SK-N-SH (cell line): ENCODE data around the gene C1orf35. TPM values are rescaled to one million over a fixed set of nuclear protein-coding genes. Genes with fewer than 3 reads are reported as not detected.

ENCODE experiments used
- CTCF ChIA-PET: fragments of 300-600, 350-600 bp; formaldehyde crosslinking; extraction: SDS; loops from one replicate; lab custom pipeline; 2021; lab: Yijun Ruan, JAX
- POLR2A ChIA-PET: fragments of 350-600 bp; sonication (Branson Sonifier 250); formaldehyde crosslinking; extraction: SDS; loops from one replicate; lab custom pipeline; 2020; ENCODE audit warnings: antibody characterized with exemption, inconsistent platforms; lab: Yijun Ruan, JAX
- DNase-seq: peaks from one replicate; pipeline ENCODE4 v3.0.0; 2012
- H2AFZ ChIP-seq: fragments of 200-600 bp; sonication (generic); 2 replicates; pipeline ENCODE4 v1.8.1; 2016; ENCODE audit warnings: antibody characterized with exemption, mild to moderate bottlenecking, low read depth
- H3F3A ChIP-seq: fragments of 200-600 bp; sonication (generic); replicated peaks from 2 replicates; pipeline ENCODE3; 2016; ENCODE audit warnings: antibody characterized with exemption, mild to moderate bottlenecking; ENCODE audit not compliant: insufficient read depth
- H3K27ac ChIP-seq, 2 experiments: fragments of 200-500 bp in 1 of 2; fragments of 200-600 bp in 1 of 2; sonication (Bioruptor generic) in 1 of 2; sonication (generic), shearing (Covaris generic) in 1 of 2; 2 replicates each; pipeline versions ENCODE4 v1.5.1 to v1.6.1; 2014 to 2016; ENCODE audit warnings: low read depth in 2 of 2, inconsistent platforms in 1 of 2, low read length in 1 of 2, mild to moderate bottlenecking in 1 of 2, mixed read lengths in 1 of 2
- H3K27me3 ChIP-seq: fragments of 200-600 bp; sonication (generic), shearing (Covaris generic); 2 replicates; pipeline ENCODE4 v1.6.1; 2016; ENCODE audit warnings: mixed run types; ENCODE audit not compliant: insufficient read depth
- H3K36me3 ChIP-seq, 2 experiments: fragments of 200-500 bp in 1 of 2; fragments of 200-600 bp in 1 of 2; sonication (Bioruptor generic) in 1 of 2; sonication (generic) in 1 of 2; replicated peaks in 1 of 2; 2 replicates each; pipeline versions ENCODE3 to v1.5.1; 2014 to 2016; ENCODE audit warnings: low read length in 1 of 2, mild to moderate bottlenecking in 1 of 2; ENCODE audit not compliant: insufficient read depth in 2 of 2, control insufficient read depth in 1 of 2
- H3K4me1 ChIP-seq, 2 experiments: fragments of 200-500 bp in 1 of 2; fragments of 200-600 bp in 1 of 2; sonication (Bioruptor generic) in 1 of 2; sonication (generic), shearing (Covaris generic) in 1 of 2; 2 replicates each; pipeline versions ENCODE4 v1.5.1 to v1.6.1; 2014 to 2016; ENCODE audit warnings: low read depth in 1 of 2, low read length in 1 of 2, mixed run types in 1 of 2; ENCODE audit not compliant: insufficient read depth in 2 of 2, control insufficient read depth in 1 of 2
- H3K4me2 ChIP-seq: fragments of 200-600 bp; sonication (generic), shearing (Covaris generic); 2 replicates; pipeline ENCODE4 v1.6.1; 2017; ENCODE audit warnings: mixed run types
- H3K4me3 ChIP-seq, 2 experiments: fragments of 200-500 bp in 1 of 2; fragments of 200-600 bp in 1 of 2; sonication (Bioruptor generic) in 1 of 2; sonication (generic), shearing (Covaris generic) in 1 of 2; 2 replicates each; pipeline versions ENCODE4 v1.5.1 to v1.8.1; 2014 to 2016; ENCODE audit warnings: low read depth in 2 of 2, inconsistent platforms in 1 of 2, low read length in 1 of 2, mild to moderate bottlenecking in 1 of 2, mixed read lengths in 1 of 2, moderate library complexity in 1 of 2
- H3K79me2 ChIP-seq: fragments of 200-600 bp; sonication (generic); 2 replicates; pipeline ENCODE4 v1.8.1; 2017; ENCODE audit warnings: mild to moderate bottlenecking; ENCODE audit not compliant: insufficient read depth
- H3K9ac ChIP-seq: fragments of 200-600 bp; sonication (generic); 2 replicates; pipeline ENCODE4 v1.6.1; 2017; ENCODE audit warnings: mixed run types
- H3K9me2 ChIP-seq: fragments of 200-600 bp; sonication (generic); 2 replicates; pipeline ENCODE4 v1.6.1; 2017; ENCODE audit warnings: mixed run types
- H3K9me3 ChIP-seq: fragments of 200-600 bp; sonication (generic); 2 replicates; pipeline ENCODE4 v1.6.1; 2017; ENCODE audit warnings: mixed run types, mild to moderate bottlenecking, moderate library complexity
- H4K20me1 ChIP-seq: fragments of 200-600 bp; sonication (generic); 2 replicates; pipeline ENCODE4 v1.6.1; 2017; ENCODE audit warnings: mild to moderate bottlenecking, mixed run types; ENCODE audit not compliant: insufficient read depth
- CTCF ChIP-seq: fragments of 200-600 bp; sonication (generic); IDR thresholded peaks from 2 replicates; pipeline ENCODE4 v1.6.1; 2017; ENCODE audit warnings: antibody characterized with exemption, mild to moderate bottlenecking, moderate library complexity
- EP300 ChIP-seq, 2 experiments: IDR thresholded peaks; 2 replicates each; pipeline versions ENCODE4 v1.4.0 to v1.6.1; 2012; ENCODE audit warnings: borderline replicate concordance in 1 of 2, low read depth in 1 of 2, low read length in 1 of 2
- EZH2phosphoT487 ChIP-seq: fragments of 200-600 bp; sonication (generic); IDR thresholded peaks from 2 replicates; pipeline ENCODE4 v1.6.1; 2017; ENCODE audit warnings: low read depth, mixed run types, mild to moderate bottlenecking, antibody characterized with exemption, moderate library complexity, borderline replicate concordance
- FOXJ3 ChIP-seq: sonication (generic); formaldehyde crosslinking; IDR thresholded peaks from 2 replicates; pipeline ENCODE4 v1.5.1; 2020; ENCODE audit warnings: mild to moderate bottlenecking, missing genetic modification reagents
- RXRA ChIP-seq: IDR thresholded peaks from 2 replicates; pipeline ENCODE4 v1.4.0; 2012; ENCODE audit warnings: low read depth, mild to moderate bottlenecking, borderline replicate concordance
- USF2 ChIP-seq: fragments of 150-350 bp; IDR thresholded peaks from 2 replicates; pipeline ENCODE4 v1.6.1; 2017; ENCODE audit warnings: antibody characterized with exemption, low read length, low read depth, borderline replicate concordance
- ZBTB33 ChIP-seq: IDR thresholded peaks from 2 replicates; pipeline ENCODE4 v1.4.0; 2012; ENCODE audit warnings: low read depth, borderline replicate concordance
- WGBS: methylation state at CpG from one replicate; pipeline ENCODE4 v1.1.6; 2017; ENCODE audit warnings: low lambda C conversion rate; 5-methylcytosine and 5-hydroxymethylcytosine counted together
- polyA plus RNA-seq, 3 experiments: library from polyadenylated mRNA; depleted of rRNA; stranded (reverse); fragments of >200 nt; gene quantifications; 2 replicates each; pipeline ENCODE4 v1.2.3, GENCODE V29; 2012
- small RNA-seq, 7 experiments: library from RNA; depleted of rRNA; stranded (forward); fragments of <200 nt; gene quantifications; one replicate each; pipeline ENCODE3, GENCODE V24; 2012

The C1orf35 gene
- polyA plus RNA-seq, 1 of the 3 experiments (the other 2 are of a cell fraction) = 42.9 TPM

GRCh38 chr1:228058172-228058948 lies 44.8 kb downstream of the C1orf35 start:
- Histone ChIP-seq H3K27me3 (peaks cover 29% of the 10 kb centered on the region; the same call in 1 of the 2 replicates), H2AFZ (no peak overlapping the region), H3K4me1 (peaks cover 0 to 3% of the 10 kb centered on the region in 2 experiments; a peak in 2 of 4 replicates), H3K4me2 (no peak overlapping the region), H3K9ac (no peak overlapping the region), H3K79me2 (no peaks in the 10 kb centered on the region), H3F3A (peaks cover 3% of the 10 kb centered on the region), H3K27ac (no peak overlapping the region), H3K36me3 (no peaks in the 10 kb centered on the region), H3K4me3 (no peak overlapping the region), H3K9me3 (no peaks in the 10 kb centered on the region), H4K20me1 (no peaks in the 10 kb centered on the region), H3K9me2 (no peaks in the 10 kb centered on the region)
- 24% methylated on average over 17 of the region's 18 CpGs for WGBS
- ChIA-PET CTCF (interaction anchor here (1.9 to 2.4 kb wide), 2 partner anchors 14 to 54 kb away, joined by 5 to 6 read pairs; no protein-coding TSS in a partner anchor), POLR2A (no interaction called here)
- TF ChIP-seq EZH2phosphoT487 = no peak
- TF ChIP-seq ZBTB33 = no peak
- no peak for TF ChIP-seq CTCF
- no peak for TF ChIP-seq USF2
- no peak for TF ChIP-seq EP300 (IDR thresholded peaks at IDR 0.05; ENCODE audit: borderline replicate concordance in 1 of 2, low read depth in 1 of 2, low read length in 1 of 2)
- TF ChIP-seq FOXJ3 (CRISPR knock-in tag) = no peak
- no peak for TF ChIP-seq RXRA
- DNase-seq = no peak

Small RNA genes lying within 50 kb of the gene (small RNA-seq; reads per million reads assigned to genes)
- gene AL359510.1 = 0 reads per million in 7 experiments

Other genes with a start within 250 kb of the C1orf35 start
- 0.31 and 0.36 TPM in 2 replicates for gene WNT9A, start 155.4 kb downstream of the C1orf35 start, polyA plus RNA-seq (2012; rRNA removed)
- gene WNT3A, start 96.3 kb downstream of the C1orf35 start, polyA plus RNA-seq (2012; rRNA removed) = not detected in 2 replicates
- gene ARF1, start 20.6 kb downstream of the C1orf35 start, polyA plus RNA-seq (2012; rRNA removed) = 659 and 713 TPM in 2 replicates
- gene MRPL55, start 6.0 kb upstream of the C1orf35 start, polyA plus RNA-seq (2012; rRNA removed) = 70.3 and 75.3 TPM in 2 replicates
- gene GUK1, start 37.0 kb upstream of the C1orf35 start, polyA plus RNA-seq (2012; rRNA removed) = 717 and 742 TPM in 2 replicates
- 0.92 and 0.97 TPM in 2 replicates for gene GJC2, start 46.6 kb upstream of the C1orf35 start, polyA plus RNA-seq (2012; rRNA removed)
- gene IBA57, start 62.5 kb upstream of the C1orf35 start, polyA plus RNA-seq (2012; rRNA removed) = 1.8 TPM in 2 replicates
- gene OBSCN, start 104.7 kb upstream of the C1orf35 start, polyA plus RNA-seq (2012; rRNA removed) = 3.4 and 4.0 TPM in 2 replicates